ENCODE results near the gene VAMP7.

DNA sequence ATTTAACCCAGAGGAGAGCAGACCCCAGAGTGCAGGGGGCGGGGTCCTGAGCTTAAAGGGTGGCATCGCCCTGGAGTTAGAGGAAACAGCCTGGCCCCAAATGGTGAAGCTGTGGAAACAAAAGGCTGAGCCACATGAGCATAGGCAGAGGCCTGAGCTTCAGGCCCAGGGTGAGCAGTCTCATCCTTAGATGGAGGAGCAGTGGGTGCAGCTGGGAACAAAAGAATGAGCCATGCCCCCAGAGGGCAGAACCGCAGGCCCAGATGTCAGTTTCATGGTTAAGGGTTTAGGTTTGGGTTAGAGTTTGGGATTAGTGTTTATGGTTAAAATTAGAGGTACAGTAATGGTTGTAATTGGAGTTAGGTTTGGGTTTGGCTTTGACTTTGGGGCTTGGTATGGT is 71.9 kb downstream of the VAMP7 start:
- TF ChIP-seq, protein P1, sequence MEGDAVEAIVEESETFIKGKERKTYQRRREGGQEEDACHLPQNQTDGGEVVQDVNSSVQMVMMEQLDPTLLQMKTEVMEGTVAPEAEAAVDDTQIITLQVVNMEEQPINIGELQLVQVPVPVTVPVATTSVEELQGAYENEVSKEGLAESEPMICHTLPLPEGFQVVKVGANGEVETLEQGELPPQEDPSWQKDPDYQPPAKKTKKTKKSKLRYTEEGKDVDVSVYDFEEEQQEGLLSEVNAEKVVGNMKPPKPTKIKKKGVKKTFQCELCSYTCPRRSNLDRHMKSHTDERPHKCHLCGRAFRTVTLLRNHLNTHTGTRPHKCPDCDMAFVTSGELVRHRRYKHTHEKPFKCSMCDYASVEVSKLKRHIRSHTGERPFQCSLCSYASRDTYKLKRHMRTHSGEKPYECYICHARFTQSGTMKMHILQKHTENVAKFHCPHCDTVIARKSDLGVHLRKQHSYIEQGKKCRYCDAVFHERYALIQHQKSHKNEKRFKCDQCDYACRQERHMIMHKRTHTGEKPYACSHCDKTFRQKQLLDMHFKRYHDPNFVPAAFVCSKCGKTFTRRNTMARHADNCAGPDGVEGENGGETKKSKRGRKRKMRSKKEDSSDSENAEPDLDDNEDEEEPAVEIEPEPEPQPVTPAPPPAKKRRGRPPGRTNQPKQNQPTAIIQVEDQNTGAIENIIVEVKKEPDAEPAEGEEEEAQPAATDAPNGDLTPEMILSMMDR (IDR thresholded peaks at IDR 0.05; ENCODE audit: control extremely low read depth in 1 of 3, insufficient read depth in 1 of 3, low read depth in 1 of 3, low read length in 3 of 3) = no peak
- TF ChIP-seq EZH2 (IDR thresholded peaks at IDR 0.05; ENCODE audit: low read depth, low read length, severe bottlenecking) = no peak
- no peak for TF ChIP-seq ZNF274 (IDR thresholded peaks at IDR 0.05; ENCODE audit: borderline replicate concordance, extremely low read depth, low read length)
- no peak for TF ChIP-seq SIN3A (conservative IDR thresholded peaks at IDR 0.05 in 1 of 2, IDR thresholded peaks at IDR 0.05 in 1 of 2; ENCODE audit: low read depth in 1 of 2, low read length in 2 of 2)
- TF ChIP-seq GABPA (IDR thresholded peaks at IDR 0.05; ENCODE audit: borderline replicate concordance, insufficient read depth, low read length) = no peak
- TF ChIP-seq, protein P2, sequence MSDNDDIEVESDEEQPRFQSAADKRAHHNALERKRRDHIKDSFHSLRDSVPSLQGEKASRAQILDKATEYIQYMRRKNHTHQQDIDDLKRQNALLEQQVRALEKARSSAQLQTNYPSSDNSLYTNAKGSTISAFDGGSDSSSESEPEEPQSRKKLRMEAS (IDR thresholded peaks at IDR 0.05) = no peak
- no peak for TF ChIP-seq RFX5 (IDR thresholded peaks at IDR 0.05; ENCODE audit: borderline replicate concordance, low read depth, low read length)
- no peak for TF ChIP-seq POLR2AphosphoS5 (IDR thresholded peaks at IDR 0.05; ENCODE audit: low read depth, low read length)
- TF ChIP-seq ASH2L (IDR thresholded peaks at IDR 0.05; ENCODE audit: low read length) = no peak
- no peak for TF ChIP-seq YY1 (IDR thresholded peaks at IDR 0.05; ENCODE audit: low read depth, low read length)
- no peak for TF ChIP-seq JUN (IDR thresholded peaks at IDR 0.05; ENCODE audit: low read depth, low read length)
- TF ChIP-seq, protein P3, sequence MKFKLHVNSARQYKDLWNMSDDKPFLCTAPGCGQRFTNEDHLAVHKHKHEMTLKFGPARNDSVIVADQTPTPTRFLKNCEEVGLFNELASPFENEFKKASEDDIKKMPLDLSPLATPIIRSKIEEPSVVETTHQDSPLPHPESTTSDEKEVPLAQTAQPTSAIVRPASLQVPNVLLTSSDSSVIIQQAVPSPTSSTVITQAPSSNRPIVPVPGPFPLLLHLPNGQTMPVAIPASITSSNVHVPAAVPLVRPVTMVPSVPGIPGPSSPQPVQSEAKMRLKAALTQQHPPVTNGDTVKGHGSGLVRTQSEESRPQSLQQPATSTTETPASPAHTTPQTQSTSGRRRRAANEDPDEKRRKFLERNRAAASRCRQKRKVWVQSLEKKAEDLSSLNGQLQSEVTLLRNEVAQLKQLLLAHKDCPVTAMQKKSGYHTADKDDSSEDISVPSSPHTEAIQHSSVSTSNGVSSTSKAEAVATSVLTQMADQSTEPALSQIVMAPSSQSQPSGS (IDR thresholded peaks at IDR 0.05; ENCODE audit: low read length) = no peak
